Sigmoid colon (tissue), 7 donors: ENCODE results near the gene TRIM5. TPM values are rescaled to one million over a fixed set of nuclear protein-coding genes. Genes with fewer than 3 reads are reported as not detected.
"Not testable (repeated sequence)": the region's sequence is repeated elsewhere in the genome, so short reads cannot be mapped to it uniquely, and the experiment has no call there.

Experiments
- DNase-seq: peaks from one replicate; pipeline ENCODE4 v3.0.0-alpha.2; 2019
- H3K27ac ChIP-seq, 4 donors: fragments of 200-600 bp; sonication (generic); one replicate each; pipeline ENCODE4 v1.5.1; 2016 to 2019; ENCODE audit warnings: mild to moderate bottlenecking in 1 of 4
- H3K27me3 ChIP-seq, 3 donors: fragments of 200-600 bp; sonication (generic); one replicate each; pipeline ENCODE4 v1.5.1; 2019; ENCODE audit warnings: mild to moderate bottlenecking in 1 of 3
- H3K36me3 ChIP-seq, 4 donors: fragments of 200-600 bp; sonication (generic); one replicate each; pipeline ENCODE4 v1.5.1; 2016 to 2019
- H3K4me1 ChIP-seq, 4 donors: fragments of 200-600 bp; sonication (generic); one replicate each; pipeline ENCODE4 v1.5.1; 2017 to 2019
- H3K4me3 ChIP-seq, 4 donors: fragments of 200-600 bp; sonication (generic); one replicate each; pipeline ENCODE4 v1.5.1; 2017 to 2019; ENCODE audit warnings: mild to moderate bottlenecking in 2 of 4, moderate library complexity in 1 of 4
- H3K9me3 ChIP-seq, 4 donors: fragments of 200-600 bp in 3 of 4; sonication (generic) in 3 of 4; one replicate each; pipeline versions ENCODE4 v1.5.1 to v1.6.1; 2013 to 2019
- EP300 ChIP-seq, 4 donors: sonication (generic); formaldehyde crosslinking; IDR thresholded peaks; one replicate each; pipeline ENCODE4 v1.6.1; 2017; ENCODE audit warnings: antibody characterized with exemption in 4 of 4
- POLR2A ChIP-seq, 2 donors: fragments of 450-650 bp; IDR thresholded peaks; one replicate each; pipeline ENCODE4 v1.6.1; 2016; ENCODE audit warnings: antibody characterized with exemption in 2 of 2, mild to moderate bottlenecking in 2 of 2, moderate library complexity in 2 of 2
- POLR2AphosphoS5 ChIP-seq, 4 donors: sonication (generic); formaldehyde crosslinking; IDR thresholded peaks; one replicate each; pipeline ENCODE4 v1.6.1; 2017; ENCODE audit warnings: antibody characterized with exemption in 4 of 4
- WGBS, 2 donors: extraction: QIAGEN DNeasy Blood & Tissue Kit; methylation state at CpG; one replicate each; pipeline ENCODE4 v1.1.7; 2013; 5-methylcytosine and 5-hydroxymethylcytosine counted together
- intact Hi-C: fragments of 100-400 bp; cut with DNase I; formaldehyde crosslinking; loops from one replicate; pipeline ENCODE4 v1.15.1; 2023
- polyA plus RNA-seq, 3 donors: library from polyadenylated mRNA; stranded (reverse); fragments of 200-250 nt; gene quantifications; one replicate each; pipeline ENCODE4 v1.2.3, GENCODE V29; 2013
- total RNA-seq, 4 donors: library from RNA; depleted of rRNA; stranded (reverse); fragments of >200 nt; gene quantifications; one replicate each; pipeline ENCODE4 v1.1.0, GENCODE V29; 2016
- TF ChIP-seq, protein P1 (sequence below), 4 experiments: fragments of 450-650 bp in 3 of 4; fragments of 200-600 bp in 1 of 4; IDR thresholded peaks; one replicate each; pipeline ENCODE4 v1.5.1; 2016 to 2019; ENCODE audit warnings: antibody characterized with exemption in 4 of 4, mild to moderate bottlenecking in 3 of 4, moderate library complexity in 2 of 4
- donor health status: healthy with polysubstance abuse.
- donor health status: Bipolar disorder and iron deficiency.
- donor health status: healthy.

Gene TRIM5
- total and polyA plus RNA-seq, 7 donors, result 5.4 to 29.9 (median 12.4) TPM

DNA sequence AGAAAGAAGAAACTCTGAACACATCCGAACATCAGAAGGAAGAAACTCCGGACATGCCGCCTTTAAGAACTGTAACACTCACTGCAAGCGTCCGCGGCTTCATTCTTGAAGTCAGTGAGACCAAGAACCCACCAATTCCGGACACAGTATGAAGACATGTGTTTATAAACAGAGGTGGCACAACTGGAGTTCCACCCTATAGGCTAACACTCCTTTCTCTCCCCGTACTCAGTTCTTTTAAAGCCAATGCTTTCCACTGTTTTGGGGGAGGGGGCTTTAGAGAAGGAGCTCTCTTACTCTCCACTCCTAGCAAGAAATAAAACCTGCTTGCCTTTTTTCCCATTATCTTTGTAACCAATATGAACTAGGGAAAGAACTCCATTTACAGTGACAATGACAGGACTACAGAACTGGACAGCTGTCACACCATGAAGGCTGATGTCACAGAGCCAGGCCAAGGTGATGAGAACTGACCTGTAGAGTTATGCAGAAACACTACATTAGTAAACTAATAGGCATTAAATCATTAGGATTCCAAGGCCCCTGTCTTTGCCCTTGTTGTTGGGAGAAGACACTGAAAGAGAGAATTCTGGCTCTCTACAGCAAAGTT, 733 bp downstream of the TRIM5 start:
- Histone ChIP-seq H3K27me3 (no peaks in the 10 kb centered on the region), H3K9me3 (no peaks in the 10 kb centered on the region), H3K4me1 (peaks cover 0 to 31% (median 23%) of the 10 kb centered on the region in 4 donors), H3K4me3 (peak overlapping the region; percentile 24 to 53 (median 49)), H3K36me3 (peaks cover 0 to 12% (median 5%) of the 10 kb centered on the region in 4 donors), H3K27ac (peak overlapping the region; percentile 89 to 93 (median 90))
- 26 to 31% methylated on average over 6 to 8 of the region's 8 CpGs for WGBS, 2 donors
- TF ChIP-seq EP300 (IDR thresholded peaks at IDR 0.05) (no peak), POLR2A (IDR thresholded peaks at IDR 0.05) (no peak), POLR2AphosphoS5 (IDR thresholded peaks at IDR 0.05) (no peak)
- TF ChIP-seq, protein P1, sequence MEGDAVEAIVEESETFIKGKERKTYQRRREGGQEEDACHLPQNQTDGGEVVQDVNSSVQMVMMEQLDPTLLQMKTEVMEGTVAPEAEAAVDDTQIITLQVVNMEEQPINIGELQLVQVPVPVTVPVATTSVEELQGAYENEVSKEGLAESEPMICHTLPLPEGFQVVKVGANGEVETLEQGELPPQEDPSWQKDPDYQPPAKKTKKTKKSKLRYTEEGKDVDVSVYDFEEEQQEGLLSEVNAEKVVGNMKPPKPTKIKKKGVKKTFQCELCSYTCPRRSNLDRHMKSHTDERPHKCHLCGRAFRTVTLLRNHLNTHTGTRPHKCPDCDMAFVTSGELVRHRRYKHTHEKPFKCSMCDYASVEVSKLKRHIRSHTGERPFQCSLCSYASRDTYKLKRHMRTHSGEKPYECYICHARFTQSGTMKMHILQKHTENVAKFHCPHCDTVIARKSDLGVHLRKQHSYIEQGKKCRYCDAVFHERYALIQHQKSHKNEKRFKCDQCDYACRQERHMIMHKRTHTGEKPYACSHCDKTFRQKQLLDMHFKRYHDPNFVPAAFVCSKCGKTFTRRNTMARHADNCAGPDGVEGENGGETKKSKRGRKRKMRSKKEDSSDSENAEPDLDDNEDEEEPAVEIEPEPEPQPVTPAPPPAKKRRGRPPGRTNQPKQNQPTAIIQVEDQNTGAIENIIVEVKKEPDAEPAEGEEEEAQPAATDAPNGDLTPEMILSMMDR (IDR thresholded peaks at IDR 0.05), result no peak
- DNase-seq, result no peak
- intact Hi-C loops, result loop anchor here (2.0 to 10.0 kb wide), 3 partner anchors 85 to 791 kb away; partner anchors contain the start of genes OR52N2 and TRIM3

DNA sequence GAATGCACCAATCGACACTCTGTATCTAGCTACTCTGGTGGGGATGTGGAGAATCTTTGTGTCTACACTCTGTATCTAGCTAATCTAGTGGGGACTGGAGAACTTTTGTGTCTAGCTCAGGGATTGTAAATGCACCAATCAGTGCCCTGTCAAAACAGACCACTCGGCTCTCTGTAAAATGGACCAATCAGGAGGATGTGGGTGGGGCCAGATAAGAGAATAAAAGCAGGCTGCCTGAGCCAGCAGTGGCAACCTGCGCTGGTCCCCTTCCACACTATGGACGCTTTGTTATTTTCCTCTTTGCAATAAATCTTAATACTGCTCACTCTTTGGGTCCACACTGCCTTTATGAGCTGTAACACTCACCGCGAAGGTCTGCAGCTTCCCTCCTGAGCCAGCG, 1.3 kb downstream of the TRIM5 start:
- peak overlapping the region; percentile 24 to 53 (median 49) for H3K4me3 ChIP-seq

GRCh38 chr11:5682890-5683441, 1.9 kb downstream of the TRIM5 start:
- intact Hi-C loops, result loop anchor here (5.0 to 10.0 kb wide), 2 partner anchors 124 to 792 kb away; partner anchors contain the start of genes OR52N2 and TRIM3
- not testable (repeated sequence) for H3K9me3 ChIP-seq, H3K4me3 ChIP-seq, H3K27me3 ChIP-seq, DNase-seq
- WGBS, 2 donors, result 85 to 96% methylated on average over 33 of the region's 33 CpGs
- peaks cover 0 to 22% (median 11%) of the 10 kb centered on the region in 4 donors for H3K36me3 ChIP-seq
- peaks cover 0 to 27% (median 17%) of the 10 kb centered on the region in 4 donors for H3K4me1 ChIP-seq
- peak overlapping the region in 2 of 4 donors; percentile 89 to 91 for H3K27ac ChIP-seq

More for the DNA sequence above, 1.3 kb downstream of the TRIM5 start:
- DNase-seq, H3K9me3 ChIP-seq, H3K27me3 ChIP-seq: not testable (repeated sequence)
- peaks cover 0 to 17% (median 8%) of the 10 kb centered on the region in 4 donors for H3K36me3 ChIP-seq
- H3K4me1 ChIP-seq, result peaks cover 0 to 27% (median 17%) of the 10 kb centered on the region in 4 donors
- WGBS, 2 donors, result 49 to 70% methylated on average over 7 of the region's 7 CpGs
- TF ChIP-seq POLR2A (IDR thresholded peaks at IDR 0.05), result peak in 1 of 2 donors; percentile 26
- TF ChIP-seq POLR2AphosphoS5 (IDR thresholded peaks at IDR 0.05), result peak in 3 of 4 donors; percentile 59 to 69 (median 61)
- intact Hi-C loops, result loop anchor here (2.0 to 10.0 kb wide), 3 partner anchors 85 to 791 kb away; partner anchors contain the start of genes OR52N2 and TRIM3
- H3K27ac ChIP-seq, result peak overlapping the region; percentile 89 to 93 (median 90)

- DNase-seq, result no peak
- peaks cover 0 to 22% (median 13%) of the 10 kb centered on the region in 4 donors for H3K4me1 ChIP-seq
- TF ChIP-seq POLR2A (IDR thresholded peaks at IDR 0.05) (no peak), EP300 (IDR thresholded peaks at IDR 0.05) (no peak), POLR2AphosphoS5 (IDR thresholded peaks at IDR 0.05) (no peak)
- TF ChIP-seq, protein P1 (IDR thresholded peaks at IDR 0.05), result no peak
- no peaks in the 10 kb centered on the region for H3K9me3 ChIP-seq
- H3K36me3 ChIP-seq, result peaks cover 0 to 30% (median 14%) of the 10 kb centered on the region in 4 donors
- H3K27me3 ChIP-seq, result no peaks in the 10 kb centered on the region
- H3K27ac ChIP-seq, result no peak overlapping the region
- intact Hi-C loops, result loop anchor here (5.0 to 10.0 kb wide), 2 partner anchors 127 to 795 kb away; partner anchors contain the start of genes OR52N2 and TRIM3
- 96% methylated on average over 7 of the region's 7 CpGs for WGBS, 2 donors
- H3K4me3 ChIP-seq, result no peak overlapping the region
Measured at GRCh38 chr11:5679811-5680210, 5.1 kb downstream of the TRIM5 start.

GRCh38 chr11:5674391-5674790, 10.5 kb downstream of the TRIM5 start:
- Histone ChIP-seq H3K27me3 (no peaks in the 10 kb centered on the region), H3K4me3 (no peak overlapping the region), H3K4me1 (no peaks in the 10 kb centered on the region), H3K9me3 (no peaks in the 10 kb centered on the region), H3K27ac (no peak overlapping the region), H3K36me3 (peaks cover 0 to 41% (median 12%) of the 10 kb centered on the region in 4 donors)
- TF ChIP-seq EP300 (IDR thresholded peaks at IDR 0.05) (no peak), POLR2AphosphoS5 (IDR thresholded peaks at IDR 0.05) (no peak), POLR2A (IDR thresholded peaks at IDR 0.05) (no peak)
- TF ChIP-seq, protein P1 (IDR thresholded peaks at IDR 0.05), result no peak
- intact Hi-C loops, result no loop called here
- no peak for DNase-seq
- WGBS, 2 donors, result 97 to 98% methylated on average over 4 of the region's 4 CpGs
